Inferior parietal cortex (tissue), 1 donor: Measurements from ENCODE around the gene NID2.

ENCODE experiments used
- DNase-seq: peaks from one replicate; pipeline ENCODE4 v3.0.0-alpha.2; 2016; ENCODE audit errors: extremely low spot score

NID2 gene

DNA sequence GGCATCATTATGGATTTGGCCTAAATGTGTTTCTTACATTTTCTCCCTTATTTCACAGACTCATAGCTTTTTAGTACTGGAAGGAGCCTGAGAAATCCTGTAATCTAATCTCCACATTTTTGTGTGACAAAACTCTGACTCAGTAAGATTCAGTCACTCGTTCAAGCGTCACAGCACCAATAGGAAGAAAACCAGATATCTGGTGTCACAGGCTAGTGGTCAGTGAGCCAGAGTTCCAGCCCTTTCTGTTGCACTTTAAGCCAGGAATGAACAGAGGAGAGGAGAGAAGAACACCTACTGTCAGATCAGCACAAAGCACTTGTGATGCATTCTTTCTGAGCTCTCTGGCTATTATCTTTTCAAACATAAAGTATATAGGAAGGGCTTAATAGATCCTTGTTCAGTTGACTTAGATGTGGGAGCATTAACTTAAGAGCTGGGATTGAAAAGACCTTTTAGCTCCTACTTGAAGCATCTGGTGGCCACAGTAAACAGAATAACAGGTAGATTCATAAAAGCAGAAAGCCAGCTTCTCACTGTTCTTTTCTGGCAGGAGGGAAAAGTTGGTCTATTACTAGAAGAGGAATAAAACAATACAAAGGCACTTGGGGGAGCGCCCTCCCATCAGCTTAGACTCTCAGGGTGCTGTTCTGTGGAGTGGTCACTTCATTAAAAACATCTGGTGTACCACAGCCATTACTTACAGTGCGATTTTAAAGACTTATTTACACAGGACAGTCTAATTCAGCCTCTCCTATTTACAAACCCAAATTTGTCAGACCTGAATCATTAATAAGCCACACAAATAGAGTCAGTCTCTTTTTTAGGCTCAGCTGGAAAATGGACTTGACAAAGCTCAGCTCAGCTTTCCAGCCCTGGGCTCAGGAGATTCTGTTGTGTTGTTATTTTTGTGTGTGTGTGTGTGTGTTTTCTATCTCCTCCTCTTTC lies 12.2 kb upstream of the NID2 start:
- DNase-seq: no peak

DNA sequence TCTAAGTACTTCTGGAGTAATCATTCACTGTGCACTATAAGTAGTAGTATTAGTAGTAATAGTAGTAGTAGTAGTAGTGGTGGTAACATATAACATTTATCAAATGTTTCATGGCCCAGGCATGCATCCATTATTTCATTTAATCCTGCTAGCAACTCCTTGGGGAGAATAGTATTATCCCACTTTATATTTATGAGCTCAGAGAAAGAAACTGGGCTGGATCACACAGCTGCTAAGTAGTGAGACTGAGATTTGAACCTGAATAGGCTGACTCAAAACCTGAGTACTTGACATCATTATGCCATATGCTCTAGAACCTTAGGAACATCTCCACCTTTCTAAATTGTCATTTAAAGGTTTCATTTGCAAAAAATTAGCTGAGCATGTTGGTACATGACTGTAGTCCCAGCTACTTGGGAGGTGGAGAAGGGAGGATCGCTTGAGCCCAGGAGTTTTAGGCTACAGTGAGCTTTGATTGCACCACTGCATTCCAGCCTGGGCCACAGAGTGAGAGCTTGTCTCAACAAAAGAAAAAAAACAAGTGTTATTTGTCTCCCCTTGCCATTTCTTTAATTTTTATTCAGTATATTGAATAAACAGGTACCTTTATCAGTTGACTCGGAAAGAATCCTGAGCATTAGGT lies 11.4 kb upstream of the NID2 start:
- DNase-seq: no peak

DNA sequence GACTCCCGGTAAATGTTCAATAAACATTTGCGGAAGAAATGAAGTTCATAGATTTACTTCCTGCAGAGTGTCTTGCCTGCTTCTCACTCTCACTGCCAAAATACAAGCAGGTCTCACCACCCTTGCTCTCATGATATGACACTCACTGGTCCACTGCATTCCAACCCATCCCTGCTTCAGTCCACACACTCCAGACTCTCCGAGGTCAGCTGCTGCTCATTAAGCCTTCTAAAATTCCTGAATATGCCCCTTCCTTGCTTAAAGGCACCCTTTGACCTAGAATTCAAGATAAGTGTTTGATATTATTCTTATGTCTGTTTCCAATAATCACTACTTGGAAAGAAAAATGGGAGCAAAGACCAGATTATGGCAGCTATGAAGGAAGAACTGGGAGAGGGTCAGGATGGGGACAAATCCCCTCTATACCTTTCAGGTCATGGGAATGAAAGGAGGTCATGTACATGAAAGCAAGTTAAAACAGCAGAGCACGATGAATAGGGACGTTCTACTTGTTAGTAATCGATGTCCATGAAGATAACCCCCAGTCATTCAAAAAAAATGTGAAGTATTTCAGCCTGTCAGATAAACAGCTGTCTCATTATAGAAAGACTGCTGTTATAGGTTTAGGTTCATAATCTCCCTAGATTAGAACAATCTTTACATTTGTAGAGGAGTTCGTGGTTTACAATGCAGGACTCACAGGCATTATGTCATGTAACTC lies 10.5 kb upstream of the NID2 start:
- DNase-seq: no peak

DNA sequence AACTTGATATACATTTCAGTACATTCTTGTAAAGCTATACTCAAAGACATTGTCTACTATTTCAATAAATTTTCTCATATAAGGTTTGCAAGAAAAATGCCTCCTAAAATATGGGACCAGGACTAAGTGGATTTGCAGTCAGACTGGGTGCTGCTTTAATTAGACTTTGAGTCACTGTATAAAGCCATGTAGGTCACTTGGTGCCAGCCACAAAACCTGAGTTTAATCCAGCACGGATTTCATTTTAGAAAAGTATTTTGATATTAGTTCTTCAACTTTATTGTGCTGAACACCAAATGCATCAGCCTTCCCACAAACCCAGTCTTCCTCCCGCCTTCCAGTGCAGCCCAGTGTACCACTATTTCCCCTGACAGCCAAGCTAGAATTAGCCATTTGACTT lies 9.9 kb upstream of the NID2 start:
- DNase-seq: no peak

DNA sequence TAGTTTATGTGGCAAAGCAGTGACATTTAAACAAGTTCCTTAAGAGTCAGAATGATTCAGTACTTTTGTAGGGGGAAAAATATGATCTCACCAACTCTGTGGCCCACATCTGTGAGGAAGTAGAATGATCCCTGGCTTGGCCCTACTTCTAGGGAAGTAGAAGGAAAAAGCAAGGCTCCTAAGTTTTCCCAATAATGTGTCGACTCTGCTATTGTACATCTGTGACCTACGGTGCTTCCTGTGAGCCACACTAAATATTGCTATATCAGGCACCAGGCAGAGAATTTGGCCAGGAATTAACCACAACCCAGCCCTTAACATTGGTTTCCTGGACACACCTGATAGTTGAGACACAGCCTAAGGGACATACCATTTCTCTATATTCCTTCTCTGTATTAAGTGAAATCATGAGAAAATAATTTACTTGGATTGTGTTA lies 9.3 kb upstream of the NID2 start:
- DNase-seq: no peak

DNA sequence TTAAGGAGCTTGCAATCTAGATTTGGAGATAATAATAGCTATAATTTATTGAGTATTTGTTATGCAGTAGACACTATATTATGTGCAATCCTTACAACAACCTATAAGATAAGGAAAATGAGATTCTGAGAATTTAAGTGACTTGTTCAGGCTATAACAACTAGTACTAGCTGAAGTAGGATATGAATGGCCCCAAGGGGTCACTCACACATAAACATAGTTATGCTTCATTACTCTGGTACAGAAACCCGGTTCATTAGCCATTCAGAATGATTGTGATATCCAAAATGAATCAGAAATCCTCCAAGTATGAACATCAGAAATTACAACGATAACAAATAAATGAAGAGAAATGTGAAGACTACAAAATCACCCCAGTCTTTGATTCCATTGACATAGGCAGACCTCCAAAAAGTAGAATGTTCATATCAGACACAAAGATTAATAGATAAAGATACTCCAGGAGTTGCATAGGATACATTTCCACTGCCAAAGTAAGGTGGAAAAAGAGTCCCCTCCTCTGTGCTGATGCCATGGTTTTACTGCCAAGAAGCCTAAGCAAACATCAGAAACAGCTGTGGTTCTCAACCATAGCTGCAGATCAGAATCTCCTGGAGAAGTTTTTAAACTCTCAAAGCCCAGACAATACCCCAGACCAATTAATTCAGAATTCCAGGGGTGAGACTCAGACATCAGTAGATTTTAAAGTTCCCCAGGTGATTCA lies 8.6 kb upstream of the NID2 start:
- DNase-seq: no peak

DNA sequence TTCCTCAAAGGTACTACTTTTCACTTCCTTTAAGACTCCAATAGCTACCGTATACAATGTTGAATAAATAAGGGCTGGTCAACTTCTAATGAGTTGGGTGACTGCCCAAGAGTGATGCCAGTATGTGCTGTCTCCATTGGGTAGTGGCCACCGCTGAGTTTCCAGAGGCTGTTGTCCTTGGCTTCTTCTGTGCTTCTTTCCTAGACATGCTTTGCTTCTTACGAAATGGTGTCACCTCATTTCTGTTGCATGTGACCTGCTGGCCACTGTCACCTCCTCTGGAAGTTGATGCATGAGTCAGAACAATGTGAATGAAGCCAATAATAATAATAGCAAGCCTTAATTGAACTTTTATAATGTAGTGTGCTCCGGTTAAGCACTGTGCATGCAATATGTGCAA lies 7.5 kb upstream of the NID2 start:
- DNase-seq: no peak

DNA sequence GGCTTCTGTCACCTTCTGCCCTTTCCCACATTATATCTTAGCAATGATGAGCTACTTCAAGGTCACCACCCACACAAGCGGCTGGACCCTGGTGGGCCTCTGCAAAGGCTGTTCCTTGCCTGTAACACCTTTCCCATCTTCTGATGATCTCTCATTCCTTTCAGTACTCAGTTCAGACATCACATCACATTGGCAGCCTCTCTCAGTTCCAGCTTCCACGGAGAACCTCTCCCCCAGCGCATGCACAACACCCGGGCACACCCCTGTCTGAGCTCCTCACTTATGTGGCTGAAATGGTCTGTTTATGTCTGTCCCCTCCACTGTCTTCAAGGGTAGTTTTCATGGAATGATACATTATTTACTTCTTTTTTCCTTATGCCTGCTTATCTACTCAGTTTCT lies 6.5 kb upstream of the NID2 start:
- no peak for DNase-seq

DNA sequence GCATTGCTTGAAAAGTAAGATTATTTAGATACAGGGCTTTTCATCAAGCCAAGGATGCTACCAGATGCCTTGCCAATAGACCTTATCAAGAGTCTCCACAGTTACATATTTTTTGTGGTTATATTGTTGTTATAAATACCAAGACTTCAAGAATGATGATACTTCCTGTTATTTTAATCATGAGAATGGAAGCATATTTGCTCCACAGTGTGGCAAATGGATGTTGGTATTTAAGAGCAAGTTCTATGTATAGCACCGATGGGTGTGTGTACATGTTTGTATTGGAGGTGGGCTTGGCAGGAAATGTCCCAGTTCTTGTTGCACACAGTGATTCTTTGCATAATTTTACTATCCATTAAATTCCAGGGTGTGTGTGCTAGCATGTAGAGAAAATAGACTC lies 4.4 kb upstream of the NID2 start:
- DNase-seq: no peak

DNA sequence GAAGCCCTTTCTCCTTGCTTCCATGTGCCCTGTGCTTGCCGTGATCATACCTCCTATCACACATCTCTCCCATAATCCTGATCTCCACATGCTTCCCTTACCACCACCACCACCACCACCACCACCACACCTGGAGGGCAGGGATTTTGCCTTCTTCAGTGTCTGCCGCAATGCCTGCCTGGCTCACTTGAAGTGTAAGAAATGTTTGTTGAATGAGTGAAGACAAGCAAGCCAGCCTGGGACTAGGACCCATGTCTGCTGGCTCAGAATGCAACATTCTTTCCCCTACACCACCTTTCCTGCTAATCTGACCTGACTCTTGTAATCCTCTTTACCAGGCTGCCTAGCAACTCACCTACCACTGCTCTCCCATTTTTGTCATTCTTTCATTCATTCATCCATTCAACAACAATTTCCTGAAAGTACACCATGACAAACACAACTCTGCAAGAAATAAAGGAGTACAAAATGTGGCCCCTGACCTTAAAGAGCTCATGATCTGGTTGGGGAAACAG lies 3.5 kb upstream of the NID2 start:
- no peak for DNase-seq

DNA sequence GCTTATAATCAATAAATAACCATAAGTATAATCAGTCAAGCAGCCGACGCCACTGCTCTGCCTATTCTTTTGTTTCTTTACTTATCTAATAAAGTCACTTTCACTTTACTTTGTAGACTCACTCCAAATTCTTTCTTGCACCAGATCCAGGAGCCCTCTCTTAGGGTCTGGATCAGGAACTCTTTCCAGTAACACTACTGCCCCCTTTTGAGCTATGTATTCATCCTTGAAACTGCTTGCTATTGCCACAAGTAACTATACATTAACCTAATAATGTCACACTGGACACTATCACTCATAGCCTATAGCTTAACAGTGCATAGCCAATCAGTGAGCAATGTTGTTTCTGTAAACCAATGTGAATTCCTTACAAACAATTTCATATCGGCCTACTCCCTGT lies 2.8 kb upstream of the NID2 start:
- no peak for DNase-seq

DNA sequence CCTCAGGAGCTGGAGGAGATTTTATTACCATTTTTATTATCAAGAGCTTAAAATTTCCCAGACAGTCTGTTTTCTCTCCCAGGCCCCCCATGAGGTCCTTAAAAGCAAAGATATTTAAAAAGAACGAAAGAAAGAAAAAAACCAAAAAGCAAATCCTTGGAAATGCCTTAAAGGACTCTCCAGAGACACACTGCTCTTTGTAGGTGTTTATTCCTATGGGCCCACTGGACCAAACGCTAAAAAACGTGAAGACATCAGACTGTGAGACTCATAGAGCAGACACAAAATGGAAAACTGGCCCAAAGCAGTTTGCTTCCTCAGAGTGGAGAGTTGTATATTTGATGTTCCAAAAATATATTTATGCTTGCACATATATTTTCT lies 1.2 kb upstream of the NID2 start:
- DNase-seq: no peak

DNA sequence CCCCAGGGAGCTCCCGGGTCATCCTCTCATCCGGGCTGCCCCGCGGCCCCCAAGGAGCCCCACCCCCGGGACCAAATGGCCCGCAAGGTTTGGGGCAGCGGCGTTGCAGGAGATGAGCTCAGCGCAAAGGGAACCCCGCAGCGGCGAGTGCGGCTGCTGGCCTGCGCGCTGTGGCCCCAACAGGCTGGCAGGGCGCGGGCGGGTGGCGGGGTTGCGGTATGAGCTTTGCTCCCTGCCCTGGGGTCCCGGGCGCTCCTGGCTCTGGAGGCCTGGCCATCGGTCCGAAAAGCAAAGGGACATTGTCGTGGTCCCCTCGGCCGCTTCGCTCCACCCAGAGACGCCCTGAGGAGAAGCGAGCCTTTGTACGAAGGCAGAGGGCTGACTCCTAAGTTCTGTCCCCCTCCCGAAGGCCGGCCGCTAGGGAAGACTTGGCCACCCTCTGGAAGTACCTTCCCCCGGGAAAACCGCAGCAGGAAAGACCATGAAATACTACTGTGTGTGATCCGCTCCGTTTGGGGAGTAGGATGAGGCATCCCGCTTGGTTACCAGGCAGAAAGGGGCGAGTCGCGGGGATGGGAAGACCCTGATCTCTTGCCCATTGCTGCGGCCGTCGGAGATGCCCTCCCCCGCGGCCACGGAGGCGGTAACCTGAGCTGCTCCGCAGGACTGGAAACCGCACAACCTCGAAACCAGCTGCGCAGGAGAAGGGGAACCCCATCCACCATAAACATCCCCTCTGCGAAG lies 620 bp upstream of the NID2 start:
- no peak for DNase-seq

DNA sequence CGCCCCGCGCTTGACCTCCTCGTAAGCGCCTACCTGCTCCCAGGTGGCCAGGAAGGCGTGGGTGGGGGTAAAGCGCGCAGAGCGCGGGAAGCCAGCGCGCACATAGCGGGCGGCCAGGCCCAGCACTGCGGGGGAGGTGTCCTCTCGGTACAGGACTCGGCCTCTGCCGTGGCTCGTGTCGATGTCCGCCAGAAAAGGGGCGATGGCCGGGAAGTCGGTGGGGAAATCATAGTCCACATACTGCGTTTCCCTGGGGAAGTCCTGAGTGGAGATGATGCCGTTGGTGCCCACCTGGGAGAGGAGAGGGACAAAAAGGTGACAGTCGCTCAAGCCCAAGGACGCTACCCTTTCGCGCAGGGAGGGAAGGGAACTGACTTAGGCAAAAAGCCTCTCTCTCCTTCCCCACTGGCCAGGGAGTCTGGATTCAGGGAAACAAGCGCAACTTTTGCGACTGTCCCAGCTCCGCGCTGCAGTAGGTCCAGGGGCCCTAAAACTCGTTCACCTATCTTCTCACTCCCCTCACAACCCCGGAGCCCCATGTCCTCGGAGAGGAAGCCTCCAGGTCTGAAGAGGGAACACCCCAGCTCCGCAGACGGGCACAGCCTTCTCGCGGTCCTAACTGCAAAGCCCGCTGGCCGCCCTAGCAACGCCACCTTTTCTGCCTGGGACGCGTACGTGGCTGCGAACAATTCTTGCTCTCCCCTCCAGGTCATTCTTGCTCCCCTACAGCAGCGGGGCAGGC lies 815 bp downstream of the NID2 start:
- DNase-seq: no peak

DNA sequence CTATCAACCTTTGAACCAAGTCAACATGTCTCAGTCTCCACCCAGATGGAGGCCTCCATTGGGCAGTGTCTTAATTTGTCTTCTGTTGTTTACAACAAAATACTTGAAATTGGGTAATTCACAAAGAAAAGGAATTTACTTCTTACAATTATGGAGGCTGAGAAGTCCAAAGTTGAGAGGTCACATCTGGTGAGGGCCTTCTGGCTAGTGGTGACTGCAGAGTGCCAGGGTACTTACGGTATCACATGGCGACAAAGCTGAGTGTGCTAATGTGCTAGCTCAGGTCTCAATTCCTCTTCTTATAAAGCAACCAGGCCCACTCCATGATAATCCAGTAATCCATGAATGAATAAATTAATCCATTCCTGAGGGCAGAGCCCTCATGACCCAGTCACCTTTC lies 4.7 kb downstream of the NID2 start:
- no peak for DNase-seq

DNA sequence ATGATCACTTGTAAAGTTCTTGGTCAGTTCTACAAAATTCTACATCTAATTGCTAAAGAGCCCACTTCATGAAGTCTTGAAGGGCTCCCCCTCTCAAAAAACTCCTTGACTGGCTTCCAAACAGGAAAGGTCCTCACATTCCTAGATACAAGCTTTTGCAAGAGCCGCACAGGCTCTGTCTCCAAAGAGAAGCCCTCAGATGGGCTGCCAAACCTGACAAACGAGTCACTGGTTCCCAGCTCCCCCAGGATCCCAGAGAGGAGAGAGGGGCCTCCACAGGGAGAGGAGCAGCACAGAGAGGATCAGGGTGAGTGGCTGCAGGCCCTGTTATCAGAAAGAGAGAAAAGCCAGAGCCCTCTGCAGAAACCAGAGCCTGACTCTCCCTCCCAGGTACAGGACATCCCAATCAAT lies 5.8 kb downstream of the NID2 start:
- no peak for DNase-seq

DNA sequence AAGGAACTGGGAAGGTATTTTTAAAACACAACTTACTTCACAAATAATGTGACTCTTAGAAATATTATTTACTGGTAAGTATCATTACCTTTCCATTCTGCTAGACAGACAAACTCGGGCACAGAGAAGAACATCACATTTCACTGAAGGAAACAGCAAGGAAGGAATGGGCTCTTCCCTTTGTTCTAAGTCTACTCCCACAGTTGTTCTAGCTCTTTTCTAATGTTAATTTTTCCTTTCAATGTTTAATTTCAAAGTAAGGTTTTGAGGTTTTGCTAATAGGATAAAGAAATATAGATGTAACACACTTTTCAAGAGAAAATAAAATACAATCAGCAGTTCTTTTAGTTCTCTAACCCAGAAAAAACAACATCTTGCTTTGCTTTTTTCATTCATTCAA lies 7.0 kb downstream of the NID2 start:
- DNase-seq: no peak

DNA sequence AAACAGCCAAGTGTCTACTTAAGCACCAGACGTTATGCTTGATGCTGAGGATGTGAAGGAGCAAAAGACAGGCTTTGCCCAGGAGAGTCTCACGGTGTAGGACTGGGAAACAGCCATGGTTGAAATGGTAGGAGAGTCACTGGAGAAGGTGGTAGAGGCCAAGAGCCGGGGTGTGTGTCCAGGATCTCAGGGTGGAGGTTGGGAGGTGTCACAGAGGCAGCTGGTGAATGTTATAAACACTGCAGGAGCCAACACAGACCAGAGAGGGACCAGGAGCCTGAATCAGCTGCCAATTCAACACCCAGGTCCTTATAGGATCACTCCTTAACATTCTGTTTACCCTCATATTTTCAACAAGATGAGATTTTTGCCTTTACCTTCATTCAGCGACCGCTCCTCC lies 7.5 kb downstream of the NID2 start:
- DNase-seq: no peak

DNA sequence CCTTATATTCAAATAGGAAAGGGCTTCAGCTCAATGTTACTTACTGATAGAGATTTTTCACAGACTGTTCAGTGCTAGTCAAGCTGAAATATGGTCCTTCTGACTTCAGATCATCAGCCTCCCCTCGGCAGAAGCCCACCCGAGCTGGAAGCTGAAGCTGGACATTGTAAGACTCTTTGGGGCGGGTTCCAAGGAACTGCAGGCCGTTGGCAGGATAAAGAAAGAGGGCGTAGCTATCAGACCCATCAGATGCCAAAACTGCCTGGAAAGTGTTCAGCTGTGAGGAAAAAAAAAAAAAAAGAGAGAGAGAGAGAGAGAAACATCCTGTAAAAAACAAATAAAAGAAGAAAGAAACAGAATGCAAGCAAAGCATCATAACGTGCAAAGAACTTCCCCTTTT lies 8.8 kb downstream of the NID2 start:
- DNase-seq: no peak

DNA sequence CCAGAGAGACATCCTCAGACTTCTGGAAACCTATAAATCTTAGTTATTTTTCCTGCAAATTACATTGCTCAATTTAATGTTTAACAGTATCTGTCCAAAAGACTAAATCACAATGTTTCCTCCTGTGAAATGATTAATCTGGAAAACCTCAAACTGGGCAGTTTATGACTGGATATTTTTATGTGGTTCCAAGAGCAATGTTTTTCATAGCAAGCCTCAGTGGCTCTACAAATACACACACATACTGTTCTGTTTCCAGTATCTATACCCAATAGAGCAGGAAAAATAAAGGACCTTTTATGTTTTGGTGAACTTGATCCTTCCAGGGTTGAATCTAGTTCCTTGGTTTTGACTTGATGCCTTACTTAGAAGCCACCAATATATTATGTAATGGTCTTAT lies 9.2 kb downstream of the NID2 start:
- DNase-seq: no peak
